HepG2 (cell line): ENCODE measurements around the gene ZFR. TPM values are rescaled to one million over a fixed set of nuclear protein-coding genes. Genes with fewer than 3 reads are reported as not detected.
A peak's percentile ranks its signal among the peaks of the same experiment; 100 is the strongest.

ENCODE experiments used
- ATAC-seq: fragments of 200-7000 bp; cut with Tn5 transposase; 3 replicates; pipeline ENCODE4 v1.9.1; 2020; ENCODE audit warnings: mild to moderate bottlenecking, moderate library complexity
- BruUV-seq: library from RNA; stranded (reverse); fragments of 400-500 nt; replicated peaks from 2 replicates; lab custom pipeline; 2021; lab: Mats Ljungman, UMichigan
- CTCF ChIA-PET: fragments of 300-600 bp; formaldehyde crosslinking; extraction: SDS; loops from one replicate; lab custom pipeline; 2021; ENCODE audit warnings: low total read pairs, inconsistent platforms, low intra/inter-chr PET ratio; lab: Yijun Ruan, JAX
- POLR2A ChIA-PET: fragments of 350-600 bp; sonication (Branson Sonifier 250); formaldehyde crosslinking; loops from one replicate; lab custom pipeline; 2020; ENCODE audit warnings: antibody characterized with exemption, inconsistent platforms; lab: Yijun Ruan, JAX
- DNase-seq: peaks from one replicate; pipeline ENCODE4 v3.0.0-alpha.2; 2015; ENCODE audit warnings: low spot score
- FAIRE-seq: peaks from 3 replicates; lab custom pipeline; 2011; peaks lifted over from hg19 to GRCh38; lab: Jason Lieb, UNC
- H2AFZ ChIP-seq: one replicate; pipeline ENCODE4 v1.6.1; 2011; ENCODE audit warnings: low read length, inconsistent platforms
- H3K27ac ChIP-seq: fragments of 300-600 bp; 3 replicates; pipeline ENCODE4 v1.8.0; 2011; ENCODE audit warnings: mixed run types, mild to moderate bottlenecking, mixed read lengths, low read length, inconsistent platforms; ENCODE audit not compliant: insufficient read depth; ENCODE audit errors: extremely low read length
- H3K27me3 ChIP-seq, 2 experiments: fragments of 200-600 bp in 1 of 2; 2 replicates in 1 of 2; 3 replicates in 1 of 2; pipeline versions ENCODE4 v1.6.0 to v1.8.0; 2011; ENCODE audit warnings: low read length in 2 of 2, mild to moderate bottlenecking in 2 of 2, moderate library complexity in 2 of 2, inconsistent platforms in 1 of 2; ENCODE audit not compliant: insufficient read depth in 2 of 2, control insufficient read depth in 1 of 2
- H3K36me3 ChIP-seq, 2 experiments: fragments of 200-600 bp in 1 of 2; replicated peaks in 1 of 2; 2 replicates in 1 of 2; 3 replicates in 1 of 2; pipeline versions ENCODE4 v1.5.1 to v1.8.0; 2011; ENCODE audit warnings: low read length in 2 of 2, inconsistent platforms in 1 of 2; ENCODE audit not compliant: insufficient read depth in 2 of 2, control insufficient read depth in 1 of 2
- H3K4me1 ChIP-seq: 2 replicates; pipeline ENCODE4 v1.5.1; 2012; ENCODE audit warnings: low read length, inconsistent platforms; ENCODE audit not compliant: insufficient read depth
- H3K4me2 ChIP-seq: 2 replicates; pipeline ENCODE4 v1.6.0; 2011; ENCODE audit warnings: low read depth, low read length, inconsistent platforms
- H3K4me3 ChIP-seq, 3 experiments: fragments of 200-600 bp in 1 of 3; sonication (generic), shearing (Covaris generic) in 1 of 3; replicated peaks in 1 of 3; 2 replicates each; pipeline ENCODE4 v1.5.1; 2011 to 2016; ENCODE audit warnings: low read length in 3 of 3, inconsistent platforms in 2 of 3, low read depth in 2 of 3, mild to moderate bottlenecking in 2 of 3, control low read depth in 1 of 3, mixed read lengths in 1 of 3; ENCODE audit not compliant: insufficient read depth in 1 of 3
- H3K79me2 ChIP-seq: one replicate; pipeline ENCODE4 v1.6.1; 2011; ENCODE audit warnings: low read length, inconsistent platforms; ENCODE audit not compliant: insufficient read depth
- H3K9ac ChIP-seq: 2 replicates; pipeline ENCODE4 v1.6.0; 2011; ENCODE audit warnings: mild to moderate bottlenecking, low read depth, low read length, inconsistent platforms; ENCODE audit not compliant: insufficient read depth
- H3K9me3 ChIP-seq: 2 replicates; pipeline ENCODE4 v1.5.1; 2012; ENCODE audit warnings: mild to moderate bottlenecking, low read length
- H4K20me1 ChIP-seq: 2 replicates; pipeline ENCODE4 v1.6.0; 2011; ENCODE audit warnings: inconsistent platforms, mild to moderate bottlenecking, low read length, moderate library complexity; ENCODE audit not compliant: insufficient read depth
- FUBP1 ChIP-seq: sonication (generic); formaldehyde crosslinking; IDR thresholded peaks from 2 replicates; pipeline ENCODE4 v1.5.1; 2020; ENCODE audit warnings: missing genetic modification reagents, mild to moderate bottlenecking, borderline replicate concordance
- GPN1 ChIP-seq: sonication (generic); formaldehyde crosslinking; IDR thresholded peaks from 2 replicates; pipeline ENCODE4 v1.5.1; 2020; ENCODE audit warnings: missing genetic modification reagents, borderline replicate concordance
- IRF9 ChIP-seq: sonication (generic); formaldehyde crosslinking; IDR thresholded peaks from 2 replicates; pipeline ENCODE4 v1.8.0; 2022; ENCODE audit warnings: missing genetic modification reagents, mild to moderate bottlenecking, borderline replicate concordance
- KLF16 ChIP-seq, 2 experiments: sonication (generic) in 1 of 2; formaldehyde crosslinking in 1 of 2; IDR thresholded peaks; 2 replicates each; pipeline versions ENCODE4 v1.6.1 to v1.8.0; 2016 to 2023; ENCODE audit warnings: missing genetic modification reagents in 2 of 2, missing compliant biosample characterization in 1 of 2
- MTF2 ChIP-seq: sonication (generic); formaldehyde crosslinking; IDR thresholded peaks from 2 replicates; pipeline ENCODE4 v1.5.0; 2020; ENCODE audit warnings: missing genetic modification reagents, borderline replicate concordance
- PBX3 ChIP-seq: sonication (generic); formaldehyde crosslinking; IDR thresholded peaks from 2 replicates; pipeline ENCODE4 v1.8.1; 2023; ENCODE audit warnings: missing genetic modification reagents, inconsistent platforms, borderline replicate concordance
- PLRG1 ChIP-seq: fragments of 450-650 bp; conservative IDR thresholded peaks from 2 replicates; pipeline ENCODE4 v1.6.1; 2016
- SMAD1 ChIP-seq: sonication (generic); formaldehyde crosslinking; IDR thresholded peaks from 2 replicates; pipeline ENCODE4 v1.4.0; 2020; ENCODE audit warnings: missing genetic modification reagents, low read depth, mild to moderate bottlenecking, borderline replicate concordance
- ZBTB34 ChIP-seq: sonication (generic); formaldehyde crosslinking; IDR thresholded peaks from 2 replicates; pipeline ENCODE4 v1.8.0; 2022; ENCODE audit warnings: mild to moderate bottlenecking, missing genetic modification reagents
- ZNF280B ChIP-seq: sonication (generic); formaldehyde crosslinking; IDR thresholded peaks from 2 replicates; pipeline ENCODE4 v1.5.0; 2020; ENCODE audit warnings: missing genetic modification reagents, mild to moderate bottlenecking, borderline replicate concordance
- ZNF280D ChIP-seq: sonication (generic); formaldehyde crosslinking; IDR thresholded peaks from 2 replicates; pipeline ENCODE4 v1.5.1; 2020; ENCODE audit warnings: mild to moderate bottlenecking, missing genetic modification reagents
- WGBS: methylation state at CpG from one replicate; pipeline ENCODE4 v1.1.6; 2017; ENCODE audit warnings: low lambda C conversion rate; 5-methylcytosine and 5-hydroxymethylcytosine counted together
- in situ Hi-C: cut with HindIII; loops from 2 replicates; pipeline ENCODE4 v1.10.0; 2017; ENCODE audit warnings: low pct_unique_long_range_greater_than_20kb; ENCODE audit not compliant: extremely low pct_ligation_motif_present
- intact Hi-C: fragments of 100-400 bp; cut with micrococcal nuclease; formaldehyde crosslinking; loops from one replicate; pipeline ENCODE4 v1.10.0; 2022; ENCODE audit not compliant: unreplicated experiment
- polyA plus RNA-seq, 8 experiments: library from polyadenylated mRNA; depleted of rRNA in 3 of 8; stranded (reverse) in 7 of 8; unstranded in 1 of 8; fragments of >200 nt; fragmentation: Illumina TruSeq in 4 of 8; extraction: Trizol in 4 of 8; gene quantifications; 2 replicates each; pipeline versions ENCODE4 v1.2.1 to v1.2.3, GENCODE V29; 2011 to 2016; ENCODE audit warnings: low read depth in 4 of 8, missing spikeins in 1 of 8, mixed read lengths in 1 of 8; ENCODE audit not compliant: insufficient read depth in 1 of 8
- total RNA-seq, 5 experiments: library from RNA; depleted of rRNA; stranded (reverse); fragments of >200 nt; fragmentation: Illumina TruSeq; extraction: Trizol; gene quantifications; 2 replicates each; pipeline ENCODE4 v1.2.3, GENCODE V29; 2016; ENCODE audit warnings: low read depth in 1 of 5

Gene ZFR
- total and polyA plus RNA-seq, 2 of the 13 experiments (the other 11 are each of a cell fraction or from before 2014, with no cell fraction given), result 89.0 to 92.8 TPM

- in situ Hi-C loops, result no loop called here
- BruUV-seq, result no TSS peak
- Histone ChIP-seq H3K27ac (no peak overlapping the region), H3K9me3 (no peaks in the 10 kb centered on the region), H4K20me1 (no peaks in the 10 kb centered on the region), H3K4me2 (peak overlapping the region; percentile 68), H3K27me3 (no peaks in the 10 kb centered on the region), H2AFZ (peak overlapping the region; percentile 77), H3K4me1 (peaks cover 18% of the 10 kb centered on the region), H3K36me3 (no peaks in the 10 kb centered on the region), H3K4me3 (peak overlapping the region in 1 of 3 experiments; percentile 42; a peak in 2 of 6 replicates), H3K79me2 (no peaks in the 10 kb centered on the region), H3K9ac (no peak overlapping the region)
- DNase-seq (no peak), FAIRE-seq (no peak), ATAC-seq (peak; percentile 72)
- WGBS, result 8% methylated on average over 7 of the region's 9 CpGs
- CTCF ChIA-PET, result no interaction called here
- POLR2A ChIA-PET, result interaction anchor here (1.1 kb wide), 1 partner anchor 35 kb away, joined by 5 read pairs; no protein-coding TSS in a partner anchor
- intact Hi-C loops, result no loop called here
- TF ChIP-seq ZNF280B (CRISPR knock-in tag) (no peak), ZBTB34 (CRISPR knock-in tag) (no peak), PLRG1 (no peak), SMAD1 (CRISPR knock-in tag) (no peak), MTF2 (no peak), ZNF280D (CRISPR knock-in tag) (no peak), IRF9 (CRISPR knock-in tag) (no peak), KLF16 (CRISPR knock-in tag; IDR thresholded peaks at IDR 0.05) (no peak), PBX3 (no peak), GPN1 (no peak), FUBP1 (CRISPR knock-in tag) (no peak)
Measured at GRCh38 chr5:32474209-32474854, 29.8 kb upstream of the ZFR start.
